ENCODE measurements around the gene NETO1.

The NETO1 gene, protein sequence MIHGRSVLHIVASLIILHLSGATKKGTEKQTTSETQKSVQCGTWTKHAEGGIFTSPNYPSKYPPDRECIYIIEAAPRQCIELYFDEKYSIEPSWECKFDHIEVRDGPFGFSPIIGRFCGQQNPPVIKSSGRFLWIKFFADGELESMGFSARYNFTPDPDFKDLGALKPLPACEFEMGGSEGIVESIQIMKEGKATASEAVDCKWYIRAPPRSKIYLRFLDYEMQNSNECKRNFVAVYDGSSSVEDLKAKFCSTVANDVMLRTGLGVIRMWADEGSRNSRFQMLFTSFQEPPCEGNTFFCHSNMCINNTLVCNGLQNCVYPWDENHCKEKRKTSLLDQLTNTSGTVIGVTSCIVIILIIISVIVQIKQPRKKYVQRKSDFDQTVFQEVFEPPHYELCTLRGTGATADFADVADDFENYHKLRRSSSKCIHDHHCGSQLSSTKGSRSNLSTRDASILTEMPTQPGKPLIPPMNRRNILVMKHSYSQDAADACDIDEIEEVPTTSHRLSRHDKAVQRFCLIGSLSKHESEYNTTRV

DNA sequence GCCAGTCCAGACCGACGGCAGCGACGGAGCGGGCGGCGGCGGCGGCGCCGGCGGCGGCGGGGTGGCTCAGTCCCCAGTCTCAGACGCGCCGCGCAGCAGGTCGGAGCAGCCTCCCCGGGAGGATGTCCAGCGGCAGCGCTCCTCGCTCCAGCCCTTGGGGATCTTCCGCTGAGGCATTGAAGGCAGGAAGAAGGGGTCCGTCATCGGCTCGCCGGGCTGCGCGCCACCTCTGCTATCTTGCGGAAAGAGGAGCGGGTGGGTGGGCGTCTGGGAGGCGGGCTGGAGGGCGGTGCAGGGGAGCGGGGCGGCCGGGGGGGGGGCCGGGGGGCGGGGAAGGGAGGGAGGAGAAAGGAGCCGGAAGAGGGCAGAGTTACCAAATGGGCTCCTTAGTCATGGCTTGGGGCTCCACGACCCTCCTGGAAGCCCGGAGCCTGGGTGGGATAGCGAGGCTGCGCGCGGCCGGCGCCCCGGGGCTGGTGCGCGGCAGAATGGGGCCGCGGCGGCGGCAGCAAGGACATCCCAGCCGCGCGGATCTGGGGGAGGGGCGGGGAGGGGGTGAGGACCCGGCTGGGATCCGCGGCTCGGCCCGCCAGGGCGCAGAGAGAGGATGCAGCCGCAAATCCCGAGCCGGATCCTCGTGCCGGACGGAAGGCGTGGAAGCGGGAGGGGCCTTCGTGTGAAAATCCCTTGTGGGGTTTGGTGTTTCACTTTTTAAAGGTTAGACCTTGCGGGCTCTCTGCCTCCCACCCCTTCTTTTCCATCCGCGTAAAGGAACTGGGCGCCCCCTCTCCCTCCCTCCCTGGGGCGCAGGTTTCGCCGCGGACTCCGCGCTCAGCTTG lies at the start of gene NETO1:
Gene NETO1 (minus strand): TSS at position 242 of the 839 bp plus-strand sequence. CDS start 696 bp downstream, outside the sequence.
- DNase-seq: no peak

DNA sequence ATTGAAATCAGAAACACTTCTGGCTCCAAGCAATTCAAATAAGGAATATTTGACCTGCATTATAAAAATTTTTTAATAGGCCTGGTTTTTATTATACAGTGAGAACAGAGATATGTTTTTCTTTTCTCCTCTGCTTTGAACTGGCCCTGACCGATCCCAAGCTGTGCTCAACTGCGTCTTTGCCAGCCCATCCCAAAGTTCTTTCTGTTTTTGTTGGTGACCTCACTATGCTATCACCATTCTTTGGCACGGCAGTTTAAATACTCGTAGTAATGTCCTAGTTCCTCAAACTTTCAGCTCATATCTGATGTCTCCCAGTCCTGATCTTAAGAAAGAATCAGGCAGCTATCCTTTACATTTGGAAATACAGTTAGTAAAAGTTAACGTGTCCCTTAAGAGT lies 42.3 kb upstream of the NETO1 start:
- DNase-seq: no peak

DNA sequence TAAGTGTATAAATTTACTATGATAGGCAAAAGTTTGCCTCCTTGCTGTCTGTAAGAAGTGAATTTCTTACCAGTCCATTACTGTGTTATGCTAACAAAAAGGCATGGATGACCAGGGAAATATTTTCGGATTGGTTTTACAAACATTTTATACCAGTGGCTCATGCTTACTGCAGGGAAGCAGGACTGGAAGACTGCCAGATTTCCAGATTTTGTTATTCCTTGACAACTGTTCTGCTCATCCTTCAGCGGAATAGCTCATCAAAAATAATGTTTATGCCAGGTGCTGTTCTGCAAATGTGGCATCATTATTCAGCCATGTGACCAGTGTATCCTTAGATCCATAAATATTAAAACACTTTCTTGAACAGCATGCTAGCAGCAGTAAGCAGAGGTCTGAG lies 40.4 kb upstream of the NETO1 start:
- DNase-seq: no peak

DNA sequence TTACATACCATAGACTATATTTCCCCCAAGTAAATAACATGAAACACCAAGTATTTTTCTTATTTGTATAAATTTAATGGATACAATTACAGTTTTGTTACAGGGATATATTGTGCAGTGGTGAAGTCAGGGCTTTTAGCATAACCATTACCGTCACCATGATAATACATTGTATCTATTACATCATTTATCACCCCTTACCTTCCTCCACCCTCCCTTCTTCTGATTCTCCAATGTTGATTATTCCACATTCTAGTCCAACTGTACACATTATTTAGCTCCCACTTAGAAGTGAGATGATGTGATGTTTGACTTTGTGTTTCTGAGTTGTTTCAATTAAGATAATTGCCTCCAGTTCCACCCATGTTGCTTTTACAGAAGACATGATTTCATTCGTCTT lies 35.2 kb upstream of the NETO1 start:
- DNase-seq: no peak

DNA sequence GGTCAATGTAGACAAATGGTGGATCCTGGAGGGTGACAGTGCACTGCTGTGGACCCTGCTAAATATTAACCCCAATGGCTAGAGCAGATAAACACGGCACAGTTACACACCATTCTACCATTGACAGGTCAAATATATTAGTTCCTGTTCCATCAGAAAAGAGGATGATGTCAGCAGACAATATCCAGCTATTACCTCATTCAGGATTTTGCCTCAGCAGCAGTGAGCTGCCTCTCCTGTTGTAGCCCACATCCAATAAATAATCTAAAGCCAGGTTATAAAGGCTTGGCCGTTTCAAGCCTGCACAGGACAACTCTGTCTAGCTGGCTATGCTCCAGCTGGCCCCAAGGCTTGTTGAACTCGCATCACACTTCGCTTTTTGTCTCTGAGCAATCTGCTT lies 31.6 kb upstream of the NETO1 start:
- no peak for DNase-seq

DNA sequence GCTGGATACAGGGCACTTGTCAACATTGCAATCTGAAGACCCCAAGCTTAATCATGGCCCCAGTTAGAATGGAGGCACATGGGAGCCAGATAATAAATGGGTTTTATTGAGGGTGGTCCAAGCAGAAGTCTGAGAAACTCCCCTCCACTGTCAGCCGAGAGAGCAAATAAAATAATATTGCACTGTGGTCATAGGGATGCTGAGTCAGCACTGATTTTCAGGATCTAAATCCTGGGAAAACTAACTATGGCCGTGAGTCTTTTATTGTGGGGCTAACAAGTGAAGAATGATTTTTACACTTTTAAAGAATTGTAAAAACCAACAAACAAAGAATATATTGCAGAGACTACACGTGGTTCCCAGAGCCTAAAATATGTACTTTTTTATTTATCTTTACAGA lies 31.1 kb upstream of the NETO1 start:
- DNase-seq: no peak

DNA sequence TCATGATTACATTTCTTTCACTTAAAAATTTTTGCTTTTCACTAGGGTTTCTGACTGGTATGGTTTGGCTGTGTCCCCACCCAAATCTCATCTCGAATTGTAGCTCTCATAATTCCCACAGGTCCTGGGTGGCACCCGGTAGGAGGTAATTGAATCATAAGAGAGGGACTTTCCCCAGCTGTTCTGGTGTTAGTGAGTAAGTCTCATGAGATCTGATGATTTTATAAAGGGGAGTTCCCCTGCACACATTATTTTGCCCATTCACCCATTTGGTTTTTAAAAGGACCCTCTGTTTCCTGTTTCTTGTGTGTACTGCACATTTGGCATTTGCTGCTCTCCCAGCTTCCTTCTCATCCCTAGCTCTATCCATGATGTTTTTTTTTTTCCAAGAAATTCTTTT lies 27.8 kb upstream of the NETO1 start:
- DNase-seq: no peak

DNA sequence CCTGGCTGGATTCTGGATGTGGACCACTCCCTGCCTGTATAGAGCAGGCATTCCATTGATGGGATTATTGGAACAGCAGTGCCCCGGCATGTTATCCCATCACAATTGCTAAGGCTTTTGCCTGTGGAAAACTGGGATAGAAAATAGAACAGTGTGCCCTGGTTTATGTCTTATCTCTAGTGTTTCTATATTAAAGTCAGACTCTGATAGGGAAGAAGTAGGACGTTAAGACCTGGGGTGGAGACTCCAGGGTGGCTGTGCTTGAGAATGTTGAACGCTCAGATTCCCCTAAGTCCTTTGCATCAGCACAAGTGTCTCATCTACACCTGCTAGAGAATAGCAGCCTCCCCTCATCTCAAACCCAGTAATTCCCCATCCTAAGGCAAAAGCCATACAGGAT lies 10.8 kb upstream of the NETO1 start:
- no peak for DNase-seq

DNA sequence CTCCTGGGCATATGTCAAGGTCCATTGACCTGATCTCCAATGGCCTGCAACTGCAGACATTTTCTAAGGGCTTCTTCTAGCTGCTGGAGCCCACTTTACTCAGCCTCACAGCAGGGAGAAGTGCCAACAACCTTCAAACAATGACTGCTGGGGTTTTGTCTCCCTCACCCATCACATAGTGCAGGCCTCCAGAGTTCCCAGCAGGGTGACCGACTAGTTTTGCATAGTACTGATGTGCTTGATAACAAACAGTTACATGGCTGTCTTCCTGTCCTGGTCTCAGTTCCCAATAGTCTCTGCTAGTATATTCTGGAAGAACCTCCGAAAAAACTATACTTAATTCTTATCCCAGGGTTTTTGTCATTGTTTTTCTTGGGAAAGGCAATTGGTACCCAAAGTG lies 10.4 kb upstream of the NETO1 start:
- no peak for DNase-seq

DNA sequence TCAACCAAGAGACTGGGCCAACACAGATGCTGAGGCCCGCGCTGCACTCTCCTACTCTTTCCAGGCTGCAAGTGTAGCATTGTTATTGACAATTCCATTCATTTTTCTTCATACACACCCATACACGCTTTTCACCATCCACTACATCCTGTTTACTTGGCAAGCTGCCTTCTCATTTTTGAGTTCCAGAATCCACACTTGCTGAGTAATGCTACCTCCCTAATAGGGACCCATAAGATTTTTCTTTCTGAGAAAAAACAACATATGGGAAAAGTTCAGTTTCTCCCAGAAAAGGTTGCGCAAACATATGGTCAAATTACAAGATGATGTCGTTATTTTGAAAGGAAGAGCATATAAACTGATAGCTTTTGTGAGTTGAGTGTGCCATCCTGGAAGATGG lies 3.3 kb upstream of the NETO1 start:
- peak; percentile 65 for DNase-seq

DNA sequence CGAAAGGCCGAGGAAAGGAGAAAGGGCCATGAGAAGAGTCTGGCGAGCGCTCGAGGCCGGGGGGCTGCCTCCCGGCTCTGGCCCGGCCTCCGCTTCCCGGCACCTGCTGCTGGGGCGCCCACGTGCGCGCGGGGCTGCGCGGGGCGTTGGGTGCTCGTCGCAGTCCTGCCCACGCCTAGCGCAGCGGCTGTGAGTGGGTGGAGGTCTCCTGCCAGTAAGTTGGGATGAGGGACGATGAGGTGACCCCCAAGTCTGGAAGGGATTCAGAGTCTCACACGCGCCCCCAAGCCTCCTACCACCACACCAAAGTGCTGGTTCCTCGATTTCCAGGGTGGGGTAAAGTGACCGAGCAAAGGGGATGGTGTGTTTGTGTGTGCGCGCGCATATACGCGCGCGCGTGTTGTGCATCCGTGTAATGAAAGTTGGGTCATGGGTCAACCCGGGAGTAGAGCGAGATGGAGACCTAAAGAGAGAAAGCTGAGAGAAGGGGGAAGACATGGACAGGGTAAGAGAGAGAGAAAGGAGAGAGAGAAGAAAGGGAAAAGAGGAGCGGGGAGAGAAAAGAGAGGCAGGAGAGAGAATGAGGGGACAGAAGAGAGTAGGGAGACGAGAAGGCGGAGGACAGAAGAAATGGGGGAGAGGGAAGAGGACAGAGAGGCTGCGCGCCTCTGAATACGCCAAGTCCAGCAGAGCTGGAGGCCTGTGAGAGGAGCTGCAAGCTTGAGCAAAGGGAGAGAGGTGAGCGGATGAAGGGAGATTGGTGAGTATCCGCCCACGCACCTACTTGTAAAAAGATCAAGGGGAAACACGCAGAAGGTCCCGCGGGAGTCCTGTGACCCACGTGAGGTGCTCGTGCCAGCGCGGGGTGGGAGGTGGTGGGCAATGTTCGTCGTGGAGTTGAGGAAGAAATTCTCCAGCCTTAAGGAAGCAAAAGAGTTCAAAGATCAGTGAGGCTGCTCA lies 1.7 kb upstream of the NETO1 start:
- DNase-seq: no peak

DNA sequence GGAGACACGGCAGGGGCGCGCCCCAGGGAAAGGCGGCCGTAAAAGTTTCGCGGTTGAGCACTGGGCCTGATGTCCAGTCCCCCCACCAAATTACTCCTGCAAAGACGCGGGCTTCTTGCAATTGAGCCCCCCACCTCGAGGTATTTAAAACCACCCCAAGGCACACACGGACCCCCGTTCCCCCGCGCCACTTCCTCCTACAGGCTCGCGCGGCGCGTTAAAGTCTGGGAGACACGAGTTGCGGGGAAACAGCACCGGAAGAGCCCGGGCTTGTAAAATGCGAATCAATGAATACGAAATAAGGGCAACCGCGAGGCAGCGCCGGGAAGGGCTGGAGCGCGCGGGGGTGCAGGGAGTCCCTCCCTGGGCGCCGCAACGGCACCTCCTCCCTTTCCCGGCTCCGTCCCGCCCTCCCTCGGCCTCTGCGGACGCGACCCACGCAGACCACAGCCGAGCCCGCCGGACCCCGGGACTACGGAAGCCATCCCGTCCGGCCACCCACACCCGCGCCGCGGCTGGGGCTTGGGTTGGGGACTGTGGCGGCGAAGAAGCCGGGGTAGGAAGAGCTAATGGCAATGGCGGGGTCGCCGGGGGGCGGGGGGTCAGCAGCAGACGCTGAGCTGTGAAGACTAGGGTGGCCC lies 918 bp upstream of the NETO1 start:
- DNase-seq: no peak

DNA sequence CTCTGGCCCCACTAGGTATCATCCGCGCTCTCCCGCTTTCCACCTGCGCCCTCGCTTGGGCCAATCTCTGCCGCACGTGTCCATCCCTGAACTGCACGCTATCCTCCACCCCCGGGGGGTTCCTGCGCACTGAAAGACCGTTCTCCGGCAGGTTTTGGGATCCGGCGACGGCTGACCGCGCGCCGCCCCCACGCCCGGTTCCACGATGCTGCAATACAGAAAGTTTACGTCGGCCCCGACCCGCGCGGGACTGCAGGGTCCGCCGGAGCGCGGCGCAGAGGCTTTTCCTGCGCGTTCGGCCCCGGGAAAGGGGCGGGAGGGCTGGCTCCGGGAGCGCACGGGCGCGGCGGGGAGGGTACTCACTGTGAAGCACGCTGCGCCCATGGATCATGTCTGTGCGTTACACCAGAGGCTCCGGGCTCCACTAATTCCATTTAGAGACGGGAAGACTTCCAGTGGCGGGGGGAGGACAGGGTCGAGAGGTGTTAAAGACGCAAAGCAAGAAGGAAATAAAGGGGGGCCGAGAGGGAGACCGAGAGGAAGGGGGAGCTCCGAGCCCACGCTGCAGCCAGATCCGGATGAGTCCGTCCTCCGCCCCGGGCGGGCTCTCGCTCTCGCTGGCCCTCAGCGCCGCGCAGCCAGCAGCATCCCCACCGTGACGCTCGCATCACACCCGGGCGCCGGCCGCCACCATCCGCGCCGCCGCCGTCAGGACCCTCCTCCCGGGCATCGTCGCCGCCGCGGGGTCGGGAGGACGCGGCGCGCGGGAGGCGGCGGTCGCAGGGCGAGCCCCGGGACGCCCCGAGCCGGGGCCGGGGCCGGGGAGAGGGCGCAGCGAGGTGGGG lies 664 bp downstream of the NETO1 start:
- DNase-seq: peak; percentile 4

DNA sequence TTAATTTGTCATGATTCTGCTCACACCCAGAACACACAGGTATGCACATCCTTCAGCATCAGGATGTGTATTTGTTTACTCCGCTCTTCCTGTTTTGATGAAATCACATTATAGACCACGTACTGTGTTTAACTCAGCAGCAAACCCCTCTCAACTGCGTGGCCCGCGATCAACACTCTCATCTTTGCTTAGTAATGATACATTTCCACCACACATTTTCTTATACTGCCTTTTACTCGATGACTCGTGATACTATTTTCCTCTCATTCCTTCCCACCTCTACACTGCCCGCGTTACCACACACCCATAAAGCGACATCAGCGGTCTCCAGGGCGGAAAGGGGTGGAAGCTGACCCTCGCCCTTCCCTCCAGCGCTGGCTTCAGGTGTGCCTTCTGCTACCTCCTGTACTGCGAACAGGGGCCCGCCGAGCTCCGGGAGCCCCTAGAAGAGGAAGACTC lies 1.3 kb downstream of the NETO1 start:
- no peak for DNase-seq

DNA sequence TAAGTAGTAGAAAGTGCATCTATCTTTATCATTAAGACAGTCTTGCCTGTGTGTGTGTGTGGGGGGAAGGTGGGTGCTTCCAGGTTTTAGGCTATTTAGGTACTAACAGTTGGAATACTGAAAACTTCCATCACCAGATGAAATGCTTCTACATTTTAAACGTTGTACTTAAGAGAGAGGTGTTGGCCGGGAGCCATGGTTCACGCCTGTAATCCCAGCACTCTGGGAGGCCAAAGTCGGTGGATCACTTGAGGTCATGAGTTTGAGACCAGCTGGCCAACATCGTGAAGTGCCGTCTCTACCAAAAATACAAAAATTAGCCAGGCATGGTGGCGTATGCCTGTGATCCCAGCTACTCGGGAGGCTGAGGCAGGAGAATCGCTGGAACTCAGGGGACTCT lies 4.0 kb downstream of the NETO1 start:
- no peak for DNase-seq

DNA sequence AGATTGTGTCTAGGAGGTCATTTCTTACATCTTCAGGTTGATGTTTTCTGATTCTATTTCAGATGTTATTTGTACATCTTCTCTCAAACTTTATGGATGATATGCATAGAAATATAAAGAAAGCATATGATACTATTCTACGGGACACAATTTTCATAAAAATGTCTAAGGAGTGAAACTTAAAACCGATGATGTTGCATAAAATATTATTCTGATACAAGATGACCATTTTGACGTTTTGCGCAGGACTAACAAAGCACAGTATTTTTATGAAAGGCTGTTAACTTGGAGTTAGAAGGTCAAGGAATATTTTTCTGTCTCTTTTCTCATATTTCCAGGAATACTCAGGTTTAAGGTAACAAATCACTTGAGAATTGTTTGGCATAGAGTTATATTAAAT lies 8.7 kb downstream of the NETO1 start:
- DNase-seq: no peak

DNA sequence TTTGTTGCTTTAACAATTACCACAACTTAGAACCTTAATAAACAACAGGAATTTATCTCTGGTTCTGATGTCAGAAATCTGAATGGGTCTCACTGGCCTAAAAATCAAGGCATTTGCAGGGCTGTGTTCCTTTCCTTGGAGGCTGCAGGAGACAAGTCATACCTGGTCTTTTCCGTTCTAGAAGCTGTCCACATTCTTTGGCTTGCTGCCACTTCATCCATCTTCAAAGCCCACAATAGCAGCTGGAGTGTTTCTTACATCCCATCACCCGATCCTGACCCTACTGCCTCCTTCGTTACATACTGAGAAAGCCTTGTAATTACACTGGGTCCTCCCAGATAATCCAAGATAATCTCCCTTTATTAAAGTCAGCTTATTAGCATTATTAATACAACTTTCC lies 18.1 kb downstream of the NETO1 start:
- no peak for DNase-seq

DNA sequence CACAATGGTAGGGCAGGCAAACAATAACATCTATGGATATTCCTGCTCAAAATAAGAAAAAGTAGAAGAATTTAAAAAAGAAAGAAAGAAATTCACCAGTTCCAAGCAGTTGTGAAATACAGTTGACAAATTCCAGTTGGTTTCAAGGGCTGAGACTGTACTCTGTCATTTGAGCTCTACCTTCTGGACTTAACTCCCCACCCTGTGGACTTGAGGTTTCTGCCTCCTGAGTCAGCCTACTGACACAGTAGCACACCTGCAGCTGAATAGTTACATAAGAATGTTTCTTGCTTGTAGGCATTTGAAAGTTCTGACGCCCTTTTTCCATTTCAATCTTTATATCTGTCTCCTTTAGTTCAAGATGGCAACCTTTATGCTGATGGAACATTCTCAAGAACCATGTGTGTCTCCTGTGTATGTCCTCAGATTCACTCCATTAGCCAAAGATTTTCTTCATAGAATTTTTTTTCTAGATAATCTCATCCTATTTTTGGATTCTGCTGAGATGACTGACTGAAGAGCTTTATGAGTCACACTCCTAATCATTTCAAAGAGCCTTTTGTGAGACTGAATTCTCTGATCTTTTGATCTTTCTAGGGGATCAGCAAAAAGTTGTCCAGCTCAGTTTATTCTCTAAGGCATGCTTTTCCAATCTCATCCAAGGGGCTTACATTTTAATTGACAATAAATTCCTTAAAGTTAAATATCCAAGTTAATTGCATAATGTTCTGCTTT lies 19.1 kb downstream of the NETO1 start:
- no peak for DNase-seq

DNA sequence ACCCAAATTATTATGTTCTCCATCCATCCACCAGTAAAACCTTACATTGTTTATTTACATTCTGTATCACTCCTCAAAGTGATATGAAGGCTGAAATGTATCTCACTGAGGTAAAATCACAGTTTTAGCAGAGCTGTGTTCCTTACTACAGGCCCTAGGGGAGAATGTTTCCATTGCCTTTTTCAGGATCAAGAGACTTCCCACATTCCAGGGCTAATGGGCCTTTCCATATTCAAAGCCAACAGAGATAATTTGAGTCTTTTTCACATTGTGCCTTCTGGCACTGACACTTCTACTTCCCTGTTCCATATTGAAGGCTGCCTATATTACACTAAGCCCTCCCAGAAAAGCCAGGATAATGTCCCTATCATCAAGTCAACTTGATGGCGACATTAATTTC lies 20.0 kb downstream of the NETO1 start:
- DNase-seq: no peak

DNA sequence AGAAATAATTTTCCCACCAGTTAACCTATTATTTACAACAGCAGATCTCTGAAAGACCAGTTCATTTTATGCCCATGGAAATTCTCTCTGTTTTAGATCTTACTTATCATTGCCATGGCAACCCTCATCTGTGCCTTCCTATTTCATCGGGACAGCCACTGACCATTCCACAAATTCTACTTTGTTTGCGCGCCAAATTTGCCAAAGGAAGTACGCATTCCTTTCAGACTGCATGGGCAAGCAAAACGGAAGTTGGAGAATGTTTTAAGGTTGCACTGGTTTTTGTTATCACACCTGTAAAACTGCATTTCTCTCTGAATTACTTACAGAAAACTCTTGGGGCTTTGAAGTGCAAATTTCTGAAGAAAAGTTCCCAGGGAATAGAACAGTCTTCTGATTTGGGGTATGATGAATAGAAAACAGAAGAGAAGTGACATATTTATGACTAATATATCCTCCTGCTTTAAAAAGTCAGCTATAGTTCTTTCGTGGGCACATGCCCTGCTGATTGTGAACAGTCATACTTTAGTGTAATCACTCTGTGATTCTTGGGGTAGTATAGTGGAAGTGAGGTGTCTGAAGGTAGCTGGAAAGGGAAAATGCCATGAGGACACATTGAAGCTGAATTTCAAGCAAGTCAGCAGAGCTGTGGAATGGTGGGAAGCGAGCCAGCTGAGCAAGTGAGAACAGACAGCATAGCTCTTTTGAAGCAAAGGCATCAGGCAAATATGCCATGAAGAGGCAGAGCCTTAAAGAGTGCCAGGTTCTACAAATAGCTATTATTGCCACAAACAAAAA lies 20.9 kb downstream of the NETO1 start:
- no peak for DNase-seq

Measured in fibroblast of skin of right quadriceps (primary cell).